Measurements from ENCODE around the gene RPA4.
"Not testable (repeated sequence)": the region's sequence is repeated elsewhere in the genome, so short reads cannot be mapped to it uniquely, and the experiment has no call there.

RPA4 gene

GRCh38 chrX:96883608-96884007, at the start of gene RPA4:
RPA4 (plus strand) TSS chrX:96883908; CDS start chrX:96884311, 403 bp downstream.
- DNase-seq (ENCODE audit: low spot score) = no peak

- DNase-seq (ENCODE audit: low spot score) = no peak
Measured at GRCh38 chrX:96834137-96834536, 49.6 kb upstream of the RPA4 start.

- no peak for DNase-seq (ENCODE audit: low spot score)
Measured at GRCh38 chrX:96835660-96836289, 47.9 kb upstream of the RPA4 start.

GRCh38 chrX:96837808-96838207, 45.9 kb upstream of the RPA4 start:
- no peak for DNase-seq (ENCODE audit: low spot score)

- DNase-seq (ENCODE audit: low spot score) = no peak
Measured at GRCh38 chrX:96838537-96838936, 45.2 kb upstream of the RPA4 start.

- DNase-seq (ENCODE audit: low spot score) = no peak
Measured at GRCh38 chrX:96841325-96841724, 42.4 kb upstream of the RPA4 start.

GRCh38 chrX:96841866-96842265, 41.8 kb upstream of the RPA4 start:
- not testable (repeated sequence) for DNase-seq (ENCODE audit: low spot score)

GRCh38 chrX:96843566-96843965, 40.1 kb upstream of the RPA4 start:
- no peak for DNase-seq (ENCODE audit: low spot score)

- DNase-seq (ENCODE audit: low spot score) = no peak
Measured at GRCh38 chrX:96846841-96847240, 36.9 kb upstream of the RPA4 start.

- not testable (repeated sequence) for DNase-seq (ENCODE audit: low spot score)
Measured at GRCh38 chrX:96859422-96859821, 24.3 kb upstream of the RPA4 start.

GRCh38 chrX:96861218-96861617, 22.5 kb upstream of the RPA4 start:
- DNase-seq (ENCODE audit: low spot score) = no peak

- DNase-seq (ENCODE audit: low spot score) = no peak
Measured at GRCh38 chrX:96861661-96862060, 22.0 kb upstream of the RPA4 start.

GRCh38 chrX:96884027-96884426, 319 bp downstream of the RPA4 start:
- no peak for DNase-seq (ENCODE audit: low spot score)

- DNase-seq (ENCODE audit: low spot score) = no peak
Measured at GRCh38 chrX:96889726-96890125, 6.0 kb downstream of the RPA4 start.

GRCh38 chrX:96906741-96907140, 23.0 kb downstream of the RPA4 start:
- DNase-seq (ENCODE audit: low spot score) = no peak

GRCh38 chrX:96907516-96908272, 24.0 kb downstream of the RPA4 start:
- no peak for DNase-seq (ENCODE audit: low spot score)

GRCh38 chrX:96909291-96909690, 25.6 kb downstream of the RPA4 start:
- no peak for DNase-seq (ENCODE audit: low spot score)

- no peak for DNase-seq (ENCODE audit: low spot score)
Measured at GRCh38 chrX:96918864-96919263, 35.2 kb downstream of the RPA4 start.

- DNase-seq (ENCODE audit: low spot score) = no peak
Measured at GRCh38 chrX:96919672-96920071, 36.0 kb downstream of the RPA4 start.

GRCh38 chrX:96924581-96924980, 40.9 kb downstream of the RPA4 start:
- no peak for DNase-seq (ENCODE audit: low spot score)

GRCh38 chrX:96929036-96929435, 45.3 kb downstream of the RPA4 start:
- no peak for DNase-seq (ENCODE audit: low spot score)
